ENCODE measurements around the gene ZNF549.

DNA sequence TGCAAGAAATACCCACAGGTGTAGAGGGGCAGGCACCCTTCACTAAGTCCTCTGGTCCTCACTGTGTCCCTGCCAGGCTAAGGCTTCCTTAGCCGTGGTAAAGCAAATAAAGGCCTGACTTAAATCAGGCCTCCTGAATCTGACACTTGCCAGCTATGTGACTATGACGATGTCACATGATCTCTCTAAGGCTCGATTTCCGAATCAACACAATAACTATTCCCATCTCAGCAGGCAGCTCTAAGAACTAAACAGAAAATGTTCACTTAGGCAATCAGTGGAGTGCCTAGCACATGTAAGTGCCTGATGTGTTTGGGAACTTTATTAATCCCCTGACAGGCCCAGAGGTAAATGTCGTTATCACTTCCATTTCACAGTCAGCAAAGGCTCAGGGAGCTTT lies 30.5 kb downstream of the ZNF549 start:
- TF ChIP-seq POLR2AphosphoS5 (IDR thresholded peaks at IDR 0.05) (no peak), POLR2A (IDR thresholded peaks at IDR 0.05) (no peak)
- TF ChIP-seq, protein P1, sequence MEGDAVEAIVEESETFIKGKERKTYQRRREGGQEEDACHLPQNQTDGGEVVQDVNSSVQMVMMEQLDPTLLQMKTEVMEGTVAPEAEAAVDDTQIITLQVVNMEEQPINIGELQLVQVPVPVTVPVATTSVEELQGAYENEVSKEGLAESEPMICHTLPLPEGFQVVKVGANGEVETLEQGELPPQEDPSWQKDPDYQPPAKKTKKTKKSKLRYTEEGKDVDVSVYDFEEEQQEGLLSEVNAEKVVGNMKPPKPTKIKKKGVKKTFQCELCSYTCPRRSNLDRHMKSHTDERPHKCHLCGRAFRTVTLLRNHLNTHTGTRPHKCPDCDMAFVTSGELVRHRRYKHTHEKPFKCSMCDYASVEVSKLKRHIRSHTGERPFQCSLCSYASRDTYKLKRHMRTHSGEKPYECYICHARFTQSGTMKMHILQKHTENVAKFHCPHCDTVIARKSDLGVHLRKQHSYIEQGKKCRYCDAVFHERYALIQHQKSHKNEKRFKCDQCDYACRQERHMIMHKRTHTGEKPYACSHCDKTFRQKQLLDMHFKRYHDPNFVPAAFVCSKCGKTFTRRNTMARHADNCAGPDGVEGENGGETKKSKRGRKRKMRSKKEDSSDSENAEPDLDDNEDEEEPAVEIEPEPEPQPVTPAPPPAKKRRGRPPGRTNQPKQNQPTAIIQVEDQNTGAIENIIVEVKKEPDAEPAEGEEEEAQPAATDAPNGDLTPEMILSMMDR (IDR thresholded peaks at IDR 0.05) = no peak
